Measurements from ENCODE around the gene SNX32. TPM values are rescaled to one million over a fixed set of nuclear protein-coding genes. Genes with fewer than 3 reads are reported as not detected.

SNX32 gene
- total and polyA plus RNA-seq, 2 of the 13 experiments (the other 11 are each of a cell fraction or from before 2014, with no cell fraction given), result 0.09 to 0.34 TPM

GRCh38 chr11:65895482-65895981 is 61.8 kb downstream of the SNX32 start:
- Histone ChIP-seq H3K27me3 (ENCODE audit: control insufficient read depth in 1 of 2, insufficient read depth in 2 of 2, low read length in 2 of 2) (no peaks in the 10 kb centered on the region; a peak in 1 of 5 replicates), H3K4me1 (ENCODE audit: insufficient read depth, low read length) (peaks cover 43% of the 10 kb centered on the region), H3K36me3 (replicated peaks in 1 of 2; ENCODE audit: control insufficient read depth in 1 of 2, insufficient read depth in 2 of 2, low read length in 2 of 2) (peaks cover 8 to 18% of the 10 kb centered on the region in 2 experiments; a peak in 4 of 5 replicates), H4K20me1 (ENCODE audit: insufficient read depth, low read length) (no peaks in the 10 kb centered on the region), H2AFZ (ENCODE audit: low read length) (no peak overlapping the region), H3K79me2 (ENCODE audit: insufficient read depth, low read length) (peaks cover 37% of the 10 kb centered on the region), H3K9me3 (ENCODE audit: low read length) (no peaks in the 10 kb centered on the region), H3K4me3 (replicated peaks in 1 of 3; ENCODE audit: insufficient read depth in 1 of 3, low read depth in 2 of 3, low read length in 3 of 3) (no peak overlapping the region), H3K9ac (ENCODE audit: insufficient read depth, low read depth, low read length) (no peak overlapping the region), H3K27ac (ENCODE audit: extremely low read length, insufficient read depth, low read length) (no peak overlapping the region), H3K4me2 (ENCODE audit: low read depth, low read length) (no peak overlapping the region)
- no TSS peak for BruUV-seq (replicated peaks)
- POLR2A ChIA-PET, result no interaction called here
- 96% methylated on average over 5 of the region's 5 CpGs for WGBS (ENCODE audit: low lambda C conversion rate)
- no peak for ATAC-seq
- DNase-seq (ENCODE audit: low spot score), result no peak
- intact Hi-C loops (cut with micrococcal nuclease; ENCODE audit: unreplicated experiment) (no loop called here), in situ Hi-C loops (cut with HindIII; ENCODE audit: extremely low pct_ligation_motif_present, low pct_unique_long_range_greater_than_20kb) (no loop called here)
- CTCF ChIA-PET (ENCODE audit: low intra/inter-chr PET ratio, low total read pairs), result no interaction called here
- no peak for FAIRE-seq
- no peak for TF ChIP-seq GABPA (IDR thresholded peaks at IDR 0.05; ENCODE audit: low read depth, low read length)
- TF ChIP-seq GABPA (CRISPR knock-in tag; IDR thresholded peaks at IDR 0.05; ENCODE audit: low read depth), result no peak
- no peak for TF ChIP-seq FOSL1 (CRISPR knock-in tag; IDR thresholded peaks at IDR 0.05; ENCODE audit: borderline replicate concordance)
- no peak for TF ChIP-seq TGIF2 (CRISPR knock-in tag; IDR thresholded peaks at IDR 0.05)
- no peak for TF ChIP-seq TBX2 (CRISPR knock-in tag; IDR thresholded peaks at IDR 0.05; ENCODE audit: borderline replicate concordance)
- TF ChIP-seq ZNF564 (CRISPR knock-in tag; IDR thresholded peaks at IDR 0.05), result no peak
- TF ChIP-seq ZNF546 (CRISPR knock-in tag; conservative IDR thresholded peaks at IDR 0.05), result no peak
- TF ChIP-seq TFAP4 (IDR thresholded peaks at IDR 0.05; ENCODE audit: borderline replicate concordance, low read depth), result no peak
- TF ChIP-seq FOXJ3 (CRISPR knock-in tag; IDR thresholded peaks at IDR 0.05; ENCODE audit: borderline replicate concordance), result no peak
- no peak for TF ChIP-seq EP300 (IDR thresholded peaks at IDR 0.05; ENCODE audit: low read depth in 2 of 2, low read length in 2 of 2)
- TF ChIP-seq EP300 (CRISPR knock-in tag; IDR thresholded peaks at IDR 0.05; ENCODE audit: borderline replicate concordance), result no peak
- TF ChIP-seq SNAPC4 (CRISPR knock-in tag; IDR thresholded peaks at IDR 0.05), result no peak
- no peak for TF ChIP-seq ARID5B (CRISPR knock-in tag; IDR thresholded peaks at IDR 0.05)
- no peak for TF ChIP-seq ATAD3A (CRISPR knock-in tag; IDR thresholded peaks at IDR 0.05)
